ENCODE measurements around the gene PCDHGB3.

The PCDHGB3 gene

DNA sequence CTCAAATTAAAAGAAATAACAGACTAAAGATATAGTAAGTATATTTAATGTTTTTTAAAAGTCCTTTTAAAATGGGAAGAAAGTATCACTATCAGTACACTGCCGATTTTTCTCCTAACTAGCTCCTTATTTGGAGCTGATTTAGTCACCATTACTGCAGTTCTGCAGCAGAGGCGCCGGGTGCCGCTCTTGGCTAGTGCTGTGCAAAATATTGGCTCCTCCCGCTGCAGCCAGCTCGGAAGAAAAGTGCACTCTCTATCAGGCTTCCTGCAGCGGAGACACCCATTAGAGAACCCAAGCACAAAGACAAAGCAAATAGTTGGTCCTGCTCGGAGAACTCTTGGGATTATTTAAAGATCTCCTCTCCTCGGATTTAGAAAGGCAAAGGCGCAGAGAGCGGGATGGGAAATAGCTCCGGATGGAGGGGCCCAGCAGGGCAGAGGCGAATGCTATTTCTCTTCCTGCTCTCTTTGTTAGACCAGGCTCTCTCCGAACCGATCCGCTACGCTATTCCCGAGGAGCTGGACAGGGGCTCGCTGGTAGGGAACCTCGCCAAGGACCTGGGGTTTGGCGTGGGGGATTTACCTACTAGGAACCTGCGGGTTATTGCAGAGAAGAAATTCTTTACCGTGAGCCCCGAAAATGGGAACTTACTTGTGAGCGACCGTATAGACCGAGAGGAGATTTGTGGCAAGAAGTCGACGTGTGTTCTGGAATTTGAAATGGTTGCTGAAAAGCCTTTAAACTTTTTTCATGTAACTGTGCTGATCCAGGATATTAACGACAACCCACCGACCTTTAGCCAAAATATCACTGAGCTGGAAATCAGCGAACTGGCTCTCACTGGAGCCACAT lies at the start of gene PCDHGB3:
PCDHGB3 (plus strand) TSS at position 249 of the 855 bp plus-strand sequence; CDS start at position 402, 153 bp downstream.
- TF ChIP-seq RAD21 (IDR thresholded peaks at IDR 0.05; ENCODE audit: low read depth) (peak; percentile 22; the same call in 1 of the 2 replicates), ZBTB7A (IDR thresholded peaks at IDR 0.05; ENCODE audit: low read depth) (no peak)

DNA sequence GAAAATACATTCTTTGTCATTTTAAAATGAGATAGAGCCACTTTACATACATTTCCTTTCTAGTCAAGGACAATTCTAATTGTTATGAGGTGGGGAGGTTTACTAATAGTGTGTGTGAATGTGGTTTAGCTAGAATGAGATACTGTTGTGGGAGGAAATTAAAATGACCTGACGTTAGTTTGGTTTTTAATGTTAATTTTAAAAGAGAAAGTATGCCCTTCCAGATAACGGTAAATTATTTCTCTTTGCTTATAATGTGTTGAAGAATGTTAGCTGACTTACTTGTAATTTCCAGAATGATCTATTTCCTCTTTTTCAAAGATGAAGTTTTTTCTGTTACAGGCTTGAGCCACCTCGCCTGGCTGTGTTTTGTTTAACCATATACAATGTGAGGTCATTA lies 47.8 kb upstream of the PCDHGB3 start:
- TF ChIP-seq TAF1 (IDR thresholded peaks at IDR 0.05; ENCODE audit: low read depth) (no peak), TCF12 (IDR thresholded peaks at IDR 0.05; ENCODE audit: low read depth) (no peak), EP300 (IDR thresholded peaks at IDR 0.05; ENCODE audit: borderline replicate concordance) (no peak)

DNA sequence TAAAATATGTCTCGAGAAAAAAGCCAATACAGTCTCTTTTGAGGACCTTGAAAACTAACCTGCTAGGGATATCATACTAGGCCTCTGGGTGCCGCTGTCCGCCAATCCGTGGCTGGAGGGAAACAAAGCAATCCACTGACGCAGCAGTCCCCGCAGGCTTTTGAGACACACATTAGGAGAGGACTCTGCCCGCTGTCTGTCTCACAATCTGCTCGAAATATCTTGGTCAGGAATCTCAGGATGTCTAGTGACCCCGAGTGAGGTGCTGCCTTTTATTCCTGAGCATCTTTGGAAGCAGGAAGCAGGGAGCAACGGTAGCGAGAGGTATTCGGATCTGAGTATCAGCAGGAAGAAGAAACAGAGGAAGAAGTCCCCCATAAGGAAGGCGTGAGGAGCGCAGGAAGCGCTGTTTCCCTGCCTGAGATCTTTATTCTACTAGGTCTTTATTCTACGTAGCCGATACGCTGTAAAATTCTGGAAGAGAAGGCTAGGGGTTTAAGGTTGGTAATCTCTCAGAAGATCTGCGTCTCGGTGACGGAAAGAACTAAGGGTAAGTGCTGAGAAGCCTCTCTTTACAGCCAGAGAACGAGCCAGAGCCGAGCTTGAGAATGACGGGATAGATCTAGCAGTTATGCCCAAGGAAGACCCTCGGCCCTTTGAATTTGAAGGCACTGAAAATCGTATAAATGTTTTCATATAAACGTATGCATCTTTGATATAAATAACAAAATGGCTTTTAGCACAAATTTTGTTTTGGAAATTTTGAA lies 43.8 kb upstream of the PCDHGB3 start:
- TF ChIP-seq YY1 (IDR thresholded peaks at IDR 0.05; ENCODE audit: low read depth) (no peak), TEAD4 (IDR thresholded peaks at IDR 0.05) (no peak), RAD21 (IDR thresholded peaks at IDR 0.05; ENCODE audit: low read depth) (peak; percentile 28; the same call in 1 of the 2 replicates), TAF1 (IDR thresholded peaks at IDR 0.05; ENCODE audit: low read depth) (no peak)
- TF ChIP-seq, protein P1, sequence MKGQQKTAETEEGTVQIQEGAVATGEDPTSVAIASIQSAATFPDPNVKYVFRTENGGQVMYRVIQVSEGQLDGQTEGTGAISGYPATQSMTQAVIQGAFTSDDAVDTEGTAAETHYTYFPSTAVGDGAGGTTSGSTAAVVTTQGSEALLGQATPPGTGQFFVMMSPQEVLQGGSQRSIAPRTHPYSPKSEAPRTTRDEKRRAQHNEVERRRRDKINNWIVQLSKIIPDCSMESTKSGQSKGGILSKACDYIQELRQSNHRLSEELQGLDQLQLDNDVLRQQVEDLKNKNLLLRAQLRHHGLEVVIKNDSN (IDR thresholded peaks at IDR 0.05): no peak

GRCh38 chr5:141328231-141328630 lies 41.8 kb upstream of the PCDHGB3 start:
- TF ChIP-seq TCF12 (IDR thresholded peaks at IDR 0.05; ENCODE audit: low read depth) (no peak), ZBTB7A (IDR thresholded peaks at IDR 0.05; ENCODE audit: low read depth) (no peak), TAF1 (IDR thresholded peaks at IDR 0.05; ENCODE audit: low read depth) (no peak), NFIC (IDR thresholded peaks at IDR 0.05) (no peak), YY1 (IDR thresholded peaks at IDR 0.05; ENCODE audit: low read depth) (no peak), CREB1 (IDR thresholded peaks at IDR 0.05; ENCODE audit: low read depth) (no peak), TEAD4 (IDR thresholded peaks at IDR 0.05) (no peak), EP300 (IDR thresholded peaks at IDR 0.05; ENCODE audit: borderline replicate concordance) (no peak), REST (IDR thresholded peaks at IDR 0.05; ENCODE audit: low read depth) (no peak)
- TF ChIP-seq, protein P2, sequence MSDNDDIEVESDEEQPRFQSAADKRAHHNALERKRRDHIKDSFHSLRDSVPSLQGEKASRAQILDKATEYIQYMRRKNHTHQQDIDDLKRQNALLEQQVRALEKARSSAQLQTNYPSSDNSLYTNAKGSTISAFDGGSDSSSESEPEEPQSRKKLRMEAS (IDR thresholded peaks at IDR 0.05): no peak

DNA sequence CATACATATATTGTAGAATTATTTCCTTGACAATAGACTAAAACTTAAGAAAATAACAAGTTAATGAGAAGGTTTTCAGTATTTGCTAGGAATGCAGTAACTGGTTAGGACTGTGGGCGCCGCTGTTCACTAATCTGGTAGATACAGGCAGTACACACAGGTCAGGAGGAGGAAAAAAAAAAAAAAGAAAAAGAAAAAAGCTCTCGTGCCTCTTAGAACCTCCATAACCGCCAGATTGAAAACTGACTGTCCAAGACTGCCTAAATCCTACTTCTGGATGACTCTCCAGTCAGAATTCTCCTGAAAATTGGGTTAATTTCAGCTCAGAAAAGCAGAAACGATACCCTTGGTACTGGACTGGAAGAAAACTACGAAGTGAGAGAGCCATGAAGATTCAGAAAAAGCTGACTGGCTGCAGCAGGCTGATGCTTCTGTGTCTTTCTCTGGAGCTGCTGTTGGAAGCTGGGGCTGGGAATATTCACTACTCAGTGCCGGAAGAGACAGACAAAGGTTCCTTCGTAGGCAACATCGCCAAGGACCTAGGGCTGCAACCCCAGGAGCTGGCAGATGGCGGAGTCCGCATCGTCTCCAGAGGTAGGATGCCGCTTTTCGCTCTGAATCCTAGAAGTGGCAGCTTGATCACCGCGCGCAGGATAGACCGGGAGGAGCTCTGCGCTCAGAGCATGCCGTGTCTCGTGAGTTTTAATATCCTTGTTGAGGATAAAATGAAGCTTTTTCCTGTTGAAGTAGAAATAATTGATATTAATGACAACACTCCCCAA lies 39.6 kb upstream of the PCDHGB3 start, which contains the start of gene PCDHGA1:
PCDHGA1 (plus strand) TSS at position 216 of the 782 bp plus-strand sequence.
- TF ChIP-seq RAD21 (IDR thresholded peaks at IDR 0.05; ENCODE audit: low read depth): peak; percentile 46
- TF ChIP-seq, protein P2 (IDR thresholded peaks at IDR 0.05): no peak
- TF ChIP-seq EP300 (IDR thresholded peaks at IDR 0.05; ENCODE audit: borderline replicate concordance): no peak

DNA sequence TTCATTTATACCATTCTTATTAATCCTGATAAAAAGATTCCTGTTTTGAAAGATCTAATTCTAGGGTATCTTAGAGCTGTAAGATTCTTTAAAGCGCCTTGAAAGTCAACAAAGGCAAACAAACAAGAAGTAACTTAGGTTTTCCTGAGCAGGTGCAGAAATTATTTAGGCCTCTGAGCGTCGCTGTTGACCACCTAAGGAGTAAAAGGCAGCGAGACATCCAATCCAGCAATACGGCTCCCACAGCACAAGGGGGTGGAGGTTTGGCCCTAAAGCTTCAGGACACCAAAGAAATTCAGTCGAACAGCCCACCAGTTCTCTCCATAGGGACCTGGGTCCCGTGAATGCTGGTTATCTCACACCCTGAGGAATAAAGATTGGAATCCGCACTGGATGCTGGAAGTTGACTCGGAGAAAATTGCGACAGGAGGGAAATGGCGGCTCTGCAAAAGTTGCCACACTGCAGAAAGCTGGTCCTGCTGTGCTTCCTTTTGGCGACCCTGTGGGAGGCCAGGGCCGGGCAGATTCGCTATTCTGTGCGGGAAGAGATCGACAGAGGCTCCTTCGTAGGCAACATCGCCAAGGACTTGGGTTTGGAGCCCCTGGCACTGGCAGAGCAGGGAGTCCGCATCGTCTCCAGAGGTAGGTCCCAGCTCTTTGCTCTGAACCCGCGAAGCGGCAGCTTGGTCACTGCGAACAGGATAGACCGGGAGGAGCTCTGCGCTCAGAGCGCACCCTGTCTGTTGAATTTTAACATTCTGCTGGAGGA lies 31.3 kb upstream of the PCDHGB3 start, which contains the start of gene PCDHGA2:
PCDHGA2 (plus strand) TSS at position 223 of the 769 bp plus-strand sequence.
- TF ChIP-seq RAD21 (IDR thresholded peaks at IDR 0.05; ENCODE audit: low read depth) (peak; percentile 39), REST (IDR thresholded peaks at IDR 0.05; ENCODE audit: low read depth) (no peak)

Measured in Ishikawa (cell line).